Measurements from ENCODE around the gene CWC22. TPM values are rescaled to one million over a fixed set of nuclear protein-coding genes. Genes with fewer than 3 reads are reported as not detected.

CWC22 gene
- total RNA-seq, 2 donors from 2014 or later, result 16.3 to 17.8 TPM

- Histone ChIP-seq H3K4me3 (no peak overlapping the region), H3K4me1 (replicated peaks) (no peaks in the 10 kb centered on the region), H3K36me3 (no peaks in the 10 kb centered on the region), H3K27ac (no peak overlapping the region), H3K9me3 (no peaks in the 10 kb centered on the region), H3K27me3 (replicated peaks; ENCODE audit: insufficient read depth) (no peaks in the 10 kb centered on the region)
- TF ChIP-seq CTCF (IDR thresholded peaks at IDR 0.05) (no peak), POLR2A (IDR thresholded peaks at IDR 0.05) (no peak), POLR2AphosphoS5 (IDR thresholded peaks at IDR 0.05) (no peak)
- intact Hi-C loops (cut with DNase I), result no loop called here
- no peak for DNase-seq (ENCODE audit: low spot score)
- 82% methylated on average over 4 of the region's 4 CpGs for WGBS
These were observed 108.2 kb downstream of the CWC22 start for GRCh38 chr2:179898873-179899272.

Small RNAs within 50 kb of the gene (small RNA-seq; reads per million reads assigned to genes)
- 0 reads per million in 2 donors for gene RF00416

Other genes with a start within 250 kb of the CWC22 start
- 10 to 100 TPM in 1 of 2 donors, 1 to 10 TPM in 1; 4.9 to 35.7 TPM for gene ZNF385B, start 145.7 kb downstream of the CWC22 start, total RNA-seq

Measured in prostate gland (tissue), 2 donors.